ENCODE data around the gene STAM2.
"Not testable (repeated sequence)": the region's sequence is repeated elsewhere in the genome, so short reads cannot be mapped to it uniquely, and the experiment has no call there.

The STAM2 gene

GRCh38 chr2:152186262-152186661, 10.7 kb upstream of the STAM2 start:
- Mint-ChIP-seq H3K36me3 (no peaks in the 10 kb centered on the region), H3K27ac (no peak overlapping the region), H3K4me3 (no peak overlapping the region), H3K27me3 (peaks cover 39% of the 10 kb centered on the region), H3K4me1 (peaks cover 18% of the 10 kb centered on the region), H3K9me3 (peaks cover 4% of the 10 kb centered on the region)
- CTCF ChIA-PET = interaction anchor here (0.9 to 1.7 kb wide), 2 partner anchors 386 to 450 kb away, joined by 3 to 5 read pairs; no protein-coding TSS in a partner anchor
- DNase-seq = no peak

- H3K4me1 Mint-ChIP-seq = peaks cover 18% of the 10 kb centered on the region
- CTCF ChIA-PET = interaction anchor here (1.9 kb wide), 1 partner anchor 452 kb away, joined by 11 read pairs; no protein-coding TSS in a partner anchor
- no peaks in the 10 kb centered on the region for H3K36me3 Mint-ChIP-seq
- no peak for DNase-seq
- H3K27me3 Mint-ChIP-seq = peaks cover 43% of the 10 kb centered on the region
- H3K27ac Mint-ChIP-seq = no peak overlapping the region
- H3K4me3 Mint-ChIP-seq = no peak overlapping the region
- H3K9me3 Mint-ChIP-seq = peaks cover 4% of the 10 kb centered on the region
Observed at GRCh38 chr2:152183401-152184073, 8.0 kb upstream of the STAM2 start.

GRCh38 chr2:152177667-152178066, 2.1 kb upstream of the STAM2 start:
- not testable (repeated sequence) for H3K27ac Mint-ChIP-seq, H3K4me3 Mint-ChIP-seq, H3K36me3 Mint-ChIP-seq, H3K9me3 Mint-ChIP-seq, DNase-seq
- Mint-ChIP-seq H3K4me1 (peaks cover 26% of the 10 kb centered on the region), H3K27me3 (peaks cover 18% of the 10 kb centered on the region)
- CTCF ChIA-PET = interaction anchor here (3.9 kb wide), 1 partner anchor 458 kb away, joined by 31 read pairs; no protein-coding TSS in a partner anchor

GRCh38 chr2:152176113-152176714, 651 bp upstream of the STAM2 start:
- no peak for DNase-seq
- H3K36me3 Mint-ChIP-seq = peaks cover 7% of the 10 kb centered on the region
- CTCF ChIA-PET = interaction anchor here (0.6 to 3.9 kb wide), 16 partner anchors 8 to 517 kb away, joined by 3 to 31 read pairs (median 4); no protein-coding TSS in a partner anchor
- H3K27ac Mint-ChIP-seq = peak overlapping the region; percentile 97
- H3K4me1 Mint-ChIP-seq = peaks cover 37% of the 10 kb centered on the region
- H3K4me3 Mint-ChIP-seq = peak overlapping the region; percentile 97
- H3K9me3 Mint-ChIP-seq = peaks cover 3% of the 10 kb centered on the region
- H3K27me3 Mint-ChIP-seq = peaks cover 8% of the 10 kb centered on the region

- CTCF ChIA-PET = interaction anchor here (1.5 to 3.9 kb wide), 5 partner anchors 10 to 460 kb away, joined by 4 to 31 read pairs (median 6); no protein-coding TSS in a partner anchor
Observed at GRCh38 chr2:152175012-152175367, 573 bp downstream of the STAM2 start.

GRCh38 chr2:152174574-152174973, 989 bp downstream of the STAM2 start:
- H3K27ac Mint-ChIP-seq = peak overlapping the region; percentile 97
- H3K36me3 Mint-ChIP-seq = peaks cover 7% of the 10 kb centered on the region
- peaks cover 3% of the 10 kb centered on the region for H3K9me3 Mint-ChIP-seq
- CTCF ChIA-PET = interaction anchor here (1.5 to 3.9 kb wide), 3 partner anchors 453 to 462 kb away, joined by 4 to 31 read pairs (median 5); no protein-coding TSS in a partner anchor
- peaks cover 38% of the 10 kb centered on the region for H3K4me1 Mint-ChIP-seq
- H3K4me3 Mint-ChIP-seq = peak overlapping the region; percentile 97
- H3K27me3 Mint-ChIP-seq = peaks cover 4% of the 10 kb centered on the region
- no peak for DNase-seq

More at GRCh38 chr2:152175012-152175367, 573 bp downstream of the STAM2 start:
- Mint-ChIP-seq H3K9me3 (peaks cover 3% of the 10 kb centered on the region), H3K4me1 (peaks cover 37% of the 10 kb centered on the region), H3K4me3 (peak overlapping the region; percentile 97), H3K27me3 (peaks cover 4% of the 10 kb centered on the region), H3K36me3 (peaks cover 7% of the 10 kb centered on the region), H3K27ac (peak overlapping the region; percentile 97)
- DNase-seq = no peak

GRCh38 chr2:152173831-152174230, 1.7 kb downstream of the STAM2 start:
- Mint-ChIP-seq H3K36me3 (peaks cover 10% of the 10 kb centered on the region), H3K27me3 (peaks cover 4% of the 10 kb centered on the region), H3K4me3 (no peak overlapping the region), H3K4me1 (peaks cover 40% of the 10 kb centered on the region), H3K9me3 (peaks cover 3% of the 10 kb centered on the region), H3K27ac (no peak overlapping the region)
- DNase-seq = no peak
- CTCF ChIA-PET = interaction anchor here (1.5 kb wide), 1 partner anchor 462 kb away, joined by 4 read pairs; no protein-coding TSS in a partner anchor

- H3K27ac Mint-ChIP-seq, DNase-seq, H3K36me3 Mint-ChIP-seq, H3K9me3 Mint-ChIP-seq, H3K27me3 Mint-ChIP-seq, CTCF ChIA-PET, H3K4me3 Mint-ChIP-seq: not testable (repeated sequence)
- H3K4me1 Mint-ChIP-seq = peaks cover 44% of the 10 kb centered on the region
Observed at GRCh38 chr2:152172201-152172785, 3.3 kb downstream of the STAM2 start.

GRCh38 chr2:152171718-152172117, 3.8 kb downstream of the STAM2 start:
- CTCF ChIA-PET = no interaction called here
- H3K4me3 Mint-ChIP-seq = no peak overlapping the region
- peaks cover 47% of the 10 kb centered on the region for H3K4me1 Mint-ChIP-seq

GRCh38 chr2:152169158-152169557, 6.4 kb downstream of the STAM2 start:
- H3K36me3 Mint-ChIP-seq, CTCF ChIA-PET, H3K4me3 Mint-ChIP-seq, H3K9me3 Mint-ChIP-seq, H3K27me3 Mint-ChIP-seq, H3K27ac Mint-ChIP-seq, DNase-seq: not testable (repeated sequence)
- peaks cover 33% of the 10 kb centered on the region for H3K4me1 Mint-ChIP-seq

More at GRCh38 chr2:152171718-152172117, 3.8 kb downstream of the STAM2 start:
- H3K36me3 Mint-ChIP-seq = peaks cover 10% of the 10 kb centered on the region
- peak overlapping the region; percentile 12 for H3K27ac Mint-ChIP-seq
- H3K9me3 Mint-ChIP-seq = no peaks in the 10 kb centered on the region
- DNase-seq = no peak
- peaks cover 4% of the 10 kb centered on the region for H3K27me3 Mint-ChIP-seq

- H3K4me3 Mint-ChIP-seq, H3K36me3 Mint-ChIP-seq, H3K27ac Mint-ChIP-seq, H3K9me3 Mint-ChIP-seq, DNase-seq, H3K27me3 Mint-ChIP-seq: not testable (repeated sequence)
- CTCF ChIA-PET = interaction anchor here (1.3 kb wide), 1 partner anchor 468 kb away, joined by 4 read pairs; no protein-coding TSS in a partner anchor
- H3K4me1 Mint-ChIP-seq = peaks cover 26% of the 10 kb centered on the region
Observed at GRCh38 chr2:152167470-152167869, 8.1 kb downstream of the STAM2 start.

GRCh38 chr2:152167065-152167464, 8.5 kb downstream of the STAM2 start:
- Mint-ChIP-seq H3K9me3 (no peaks in the 10 kb centered on the region), H3K36me3 (peaks cover 3% of the 10 kb centered on the region), H3K27me3 (no peaks in the 10 kb centered on the region), H3K4me1 (peaks cover 22% of the 10 kb centered on the region), H3K4me3 (no peak overlapping the region), H3K27ac (no peak overlapping the region)
- no peak for DNase-seq
- CTCF ChIA-PET = interaction anchor here (1.3 kb wide), 1 partner anchor 469 kb away, joined by 4 read pairs; no protein-coding TSS in a partner anchor

- peaks cover 18% of the 10 kb centered on the region for H3K4me1 Mint-ChIP-seq
- H3K27me3 Mint-ChIP-seq = no peaks in the 10 kb centered on the region
- H3K27ac Mint-ChIP-seq = no peak overlapping the region
- H3K36me3 Mint-ChIP-seq = peaks cover 4% of the 10 kb centered on the region
- H3K4me3 Mint-ChIP-seq = no peak overlapping the region
- DNase-seq = no peak
- CTCF ChIA-PET = no interaction called here
- H3K9me3 Mint-ChIP-seq = no peaks in the 10 kb centered on the region
Observed at GRCh38 chr2:152166633-152167032, 8.9 kb downstream of the STAM2 start.

GRCh38 chr2:152165780-152166179, 9.8 kb downstream of the STAM2 start:
- H3K36me3 Mint-ChIP-seq = peaks cover 6% of the 10 kb centered on the region
- DNase-seq = no peak
- H3K4me1 Mint-ChIP-seq = peaks cover 16% of the 10 kb centered on the region
- peaks cover 2% of the 10 kb centered on the region for H3K9me3 Mint-ChIP-seq
- CTCF ChIA-PET = interaction anchor here (0.7 to 1.0 kb wide), 2 partner anchors 10 to 473 kb away, joined by 3 to 4 read pairs; partner anchors contain the start of gene STAM2
- H3K4me3 Mint-ChIP-seq = no peak overlapping the region
- H3K27ac Mint-ChIP-seq = peak overlapping the region; percentile 5
- H3K27me3 Mint-ChIP-seq = no peaks in the 10 kb centered on the region

Measured in activated naive CD4-positive, alpha-beta T cell treated with anti-CD3 and anti-CD28 coated beads, Interleukin-2, amount 10 ng/mL, durations not matched to agents 7 days and 5 days (primary cell).